ENCODE data around the gene MYH14.

MYH14 gene

DNA sequence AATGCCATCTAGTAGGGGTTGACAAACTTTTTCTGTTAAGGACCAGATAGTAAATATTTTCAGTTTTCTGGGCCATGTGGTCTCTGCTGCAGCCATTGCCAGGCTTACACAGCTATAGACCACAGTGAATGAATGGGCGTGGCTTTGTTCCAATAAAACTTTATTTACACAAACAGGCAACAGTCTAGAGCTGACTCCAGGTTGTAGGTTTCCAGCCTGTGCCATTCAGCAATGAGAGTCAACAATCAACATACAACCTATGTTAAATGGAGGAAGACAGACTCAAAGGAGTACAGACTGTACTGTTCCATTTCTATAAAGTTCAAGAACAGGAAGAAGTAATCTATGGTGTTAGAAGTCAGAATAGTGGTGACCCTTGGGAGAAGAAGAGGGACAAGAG is 25.1 kb upstream of the MYH14 start:
- Histone ChIP-seq H3K36me3 (ENCODE audit: insufficient read depth, low read length) (no peaks in the 10 kb centered on the region), H3K4me1 (ENCODE audit: insufficient read depth, low read length) (no peaks in the 10 kb centered on the region), H3K27me3 (ENCODE audit: insufficient read depth, low read length) (no peaks in the 10 kb centered on the region), H3K9me3 (ENCODE audit: low read length) (no peaks in the 10 kb centered on the region), H3K4me3 (ENCODE audit: low read length) (no peak overlapping the region), H2AFZ (ENCODE audit: low read depth, low read length) (no peak overlapping the region)

DNA sequence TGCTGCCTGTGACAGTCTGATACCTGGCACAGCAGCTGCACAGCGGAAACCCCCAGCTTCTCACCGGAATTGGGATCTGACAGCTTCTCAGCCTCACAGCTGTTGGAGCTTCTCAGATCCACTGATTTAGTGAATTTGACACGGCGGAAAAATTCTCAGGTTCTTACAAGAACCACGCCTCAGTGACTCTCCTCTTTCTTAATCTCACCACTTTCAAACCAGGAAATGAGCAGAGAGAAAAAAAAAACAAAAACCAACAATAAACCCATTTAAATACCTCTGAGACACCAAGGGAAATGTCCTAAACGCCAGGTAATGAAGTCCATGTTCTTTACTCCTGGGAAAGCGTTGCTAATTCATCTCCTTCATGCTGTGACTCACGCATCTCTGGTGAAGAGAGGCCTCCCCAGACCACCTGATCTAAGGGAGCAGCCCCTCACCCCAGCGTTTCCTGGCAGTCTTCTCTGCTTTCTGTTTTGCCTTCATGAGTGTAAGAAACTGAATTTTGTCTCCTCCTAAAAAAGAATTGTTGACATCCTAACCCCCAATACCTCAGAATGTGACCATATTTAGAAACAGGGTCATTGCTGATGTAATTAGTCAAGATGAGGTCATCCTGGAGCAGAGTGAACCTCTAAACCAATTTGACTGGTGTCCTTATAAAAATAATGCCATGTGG is 24.4 kb upstream of the MYH14 start:
- no peaks in the 10 kb centered on the region for H3K4me1 ChIP-seq (ENCODE audit: insufficient read depth, low read length)
- H3K4me3 ChIP-seq (ENCODE audit: low read length): no peak overlapping the region
- no peaks in the 10 kb centered on the region for H3K9me3 ChIP-seq (ENCODE audit: low read length)
- H3K27me3 ChIP-seq (ENCODE audit: insufficient read depth, low read length): no peaks in the 10 kb centered on the region
- H3K36me3 ChIP-seq (ENCODE audit: insufficient read depth, low read length): no peaks in the 10 kb centered on the region
- H2AFZ ChIP-seq (ENCODE audit: low read depth, low read length): no peak overlapping the region

DNA sequence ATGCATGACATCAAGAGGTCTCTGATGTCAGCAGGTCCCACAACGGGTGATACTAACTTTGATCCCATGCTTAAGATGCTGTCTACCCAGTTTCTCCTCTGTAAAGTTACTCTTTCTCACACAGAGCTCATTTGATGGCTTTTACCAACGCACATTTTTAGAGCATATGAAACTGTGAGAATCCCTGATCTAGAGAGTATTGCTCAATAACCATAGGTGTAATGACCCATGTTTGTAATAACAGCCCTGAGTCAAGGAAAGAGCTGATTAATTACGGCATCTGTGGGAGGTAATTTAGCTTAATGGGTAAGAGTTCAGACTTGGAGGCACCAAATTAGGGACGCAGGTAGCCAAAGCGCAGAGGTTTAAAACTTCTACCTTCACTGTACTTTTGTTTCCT is 22.3 kb upstream of the MYH14 start:
- no peak overlapping the region for H3K4me3 ChIP-seq (ENCODE audit: low read length)
- H3K9me3 ChIP-seq (ENCODE audit: low read length): no peaks in the 10 kb centered on the region

DNA sequence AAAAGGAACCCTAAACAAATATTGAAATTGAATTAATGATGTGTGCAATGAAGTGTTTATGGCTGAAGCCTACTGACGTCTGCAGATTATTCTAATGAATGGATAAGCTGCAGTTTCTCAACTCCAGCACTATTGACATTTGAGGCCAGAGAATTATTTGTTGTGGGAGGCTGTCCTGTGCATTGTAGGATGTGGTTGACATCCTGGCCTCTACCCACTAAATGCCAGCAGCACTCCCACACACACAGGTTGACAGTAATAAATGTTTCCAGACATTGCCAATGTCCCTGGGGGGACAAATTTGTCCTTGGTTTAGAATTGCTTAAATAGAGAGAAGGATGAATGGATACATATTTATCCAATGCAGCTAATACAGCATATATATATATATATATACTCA is 19.2 kb upstream of the MYH14 start:
- H3K36me3 ChIP-seq (ENCODE audit: insufficient read depth, low read length): no peaks in the 10 kb centered on the region
- H3K27me3 ChIP-seq (ENCODE audit: insufficient read depth, low read length): no peaks in the 10 kb centered on the region
- no peak overlapping the region for H3K4me3 ChIP-seq (ENCODE audit: low read length)
- no peak overlapping the region for H2AFZ ChIP-seq (ENCODE audit: low read depth, low read length)
- no peaks in the 10 kb centered on the region for H3K9me3 ChIP-seq (ENCODE audit: low read length)
- no peaks in the 10 kb centered on the region for H3K4me1 ChIP-seq (ENCODE audit: insufficient read depth, low read length)

More for the DNA sequence above, 22.3 kb upstream of the MYH14 start:
- no peak overlapping the region for H2AFZ ChIP-seq (ENCODE audit: low read depth, low read length)
- H3K36me3 ChIP-seq (ENCODE audit: insufficient read depth, low read length): no peaks in the 10 kb centered on the region
- no peaks in the 10 kb centered on the region for H3K27me3 ChIP-seq (ENCODE audit: insufficient read depth, low read length)
- H3K4me1 ChIP-seq (ENCODE audit: insufficient read depth, low read length): no peaks in the 10 kb centered on the region

DNA sequence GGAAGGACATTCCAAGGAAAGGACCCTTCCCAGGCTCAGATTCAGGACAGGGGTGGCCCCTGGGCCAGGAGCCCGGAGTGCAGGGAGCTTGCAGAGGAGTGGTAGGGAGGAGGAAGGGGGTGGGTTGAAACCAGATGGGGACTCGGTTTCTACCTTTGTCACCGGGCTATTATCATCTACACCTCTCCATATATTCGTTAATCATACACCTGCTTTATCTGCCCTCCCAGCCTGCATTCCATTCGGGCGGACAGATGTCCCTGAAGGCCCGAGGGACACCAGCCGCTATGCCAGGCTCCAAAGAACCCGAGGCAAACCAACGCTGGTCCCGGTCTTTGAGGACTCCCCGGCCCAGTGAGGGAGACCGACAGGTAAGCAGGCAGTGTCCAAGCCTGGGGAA is 15.5 kb upstream of the MYH14 start:
- Histone ChIP-seq H3K36me3 (ENCODE audit: insufficient read depth, low read length) (no peaks in the 10 kb centered on the region), H2AFZ (ENCODE audit: low read depth, low read length) (no peak overlapping the region), H3K27me3 (ENCODE audit: insufficient read depth, low read length) (no peaks in the 10 kb centered on the region), H3K9me3 (ENCODE audit: low read length) (no peaks in the 10 kb centered on the region), H3K4me1 (ENCODE audit: insufficient read depth, low read length) (no peaks in the 10 kb centered on the region), H3K4me3 (ENCODE audit: low read length) (no peak overlapping the region)

DNA sequence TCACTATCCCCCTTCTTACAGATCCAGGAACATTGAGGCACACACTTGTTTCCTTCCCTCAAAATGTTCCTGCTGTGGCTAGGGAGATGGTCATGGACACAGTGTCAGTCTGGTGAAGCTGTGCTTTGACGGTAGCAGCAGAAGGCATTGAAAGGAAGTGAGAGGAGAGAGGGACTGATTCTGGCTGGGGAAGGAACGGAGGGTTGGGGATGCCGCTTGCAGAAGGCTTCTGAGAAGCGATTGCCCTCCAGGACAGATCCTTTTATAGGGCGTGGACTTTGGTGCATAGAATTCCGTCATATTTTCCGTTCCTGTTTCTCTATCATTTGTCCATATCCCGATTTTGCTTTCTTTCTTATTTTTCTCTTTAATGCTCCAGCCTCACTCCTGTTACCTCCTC is 14.1 kb upstream of the MYH14 start:
- Histone ChIP-seq H3K27me3 (ENCODE audit: insufficient read depth, low read length) (no peaks in the 10 kb centered on the region), H2AFZ (ENCODE audit: low read depth, low read length) (no peak overlapping the region), H3K4me3 (ENCODE audit: low read length) (no peak overlapping the region), H3K4me1 (ENCODE audit: insufficient read depth, low read length) (no peaks in the 10 kb centered on the region), H3K9me3 (ENCODE audit: low read length) (no peaks in the 10 kb centered on the region), H3K36me3 (ENCODE audit: insufficient read depth, low read length) (no peaks in the 10 kb centered on the region)

DNA sequence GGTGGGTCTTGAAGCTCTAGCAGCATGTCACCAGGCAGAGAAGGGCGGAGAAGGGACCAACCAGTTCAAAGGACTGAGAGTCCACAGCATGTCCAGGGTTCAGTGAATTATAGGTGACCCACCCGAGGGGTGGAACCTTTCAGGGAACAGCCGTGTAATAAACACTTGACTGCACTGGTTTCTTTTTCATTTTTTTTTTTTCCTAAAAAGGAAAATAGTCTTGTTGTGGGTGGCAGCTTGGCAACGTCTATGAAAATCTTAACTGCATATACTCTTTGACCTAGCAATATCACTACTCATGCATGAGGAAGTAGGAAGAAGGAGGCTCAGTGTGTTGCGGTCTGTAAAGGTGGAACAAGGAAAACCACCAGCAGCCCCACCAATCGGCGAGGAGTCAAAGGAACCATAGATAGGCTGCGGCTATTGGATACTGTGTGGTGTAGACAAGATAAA is 13.0 kb upstream of the MYH14 start:
- H3K4me1 ChIP-seq (ENCODE audit: insufficient read depth, low read length): no peaks in the 10 kb centered on the region
- no peak overlapping the region for H3K4me3 ChIP-seq (ENCODE audit: low read length)
- H3K9me3 ChIP-seq (ENCODE audit: low read length): no peaks in the 10 kb centered on the region
- no peaks in the 10 kb centered on the region for H3K27me3 ChIP-seq (ENCODE audit: insufficient read depth, low read length)
- H3K36me3 ChIP-seq (ENCODE audit: insufficient read depth, low read length): no peaks in the 10 kb centered on the region
- H2AFZ ChIP-seq (ENCODE audit: low read depth, low read length): no peak overlapping the region

DNA sequence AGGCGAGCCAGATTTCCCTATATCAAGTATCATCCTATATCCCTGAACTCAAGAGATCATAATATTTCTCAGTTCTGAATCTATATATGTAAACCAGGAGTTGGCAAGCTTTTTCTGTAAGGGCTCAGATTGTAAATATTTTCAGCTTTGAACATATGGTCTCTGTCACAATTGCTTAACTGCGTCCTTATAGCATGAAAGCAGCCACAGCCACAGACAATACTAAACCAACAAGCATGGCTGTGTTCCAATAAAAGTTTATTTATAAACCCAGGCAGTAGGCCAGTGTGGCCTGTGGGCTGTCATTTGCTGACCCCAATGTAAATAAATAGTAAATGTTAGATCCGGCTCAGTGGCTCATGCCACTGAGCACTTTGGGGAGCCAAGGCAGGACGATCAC is 12.2 kb upstream of the MYH14 start:
- H3K27me3 ChIP-seq (ENCODE audit: insufficient read depth, low read length): no peaks in the 10 kb centered on the region
- no peak overlapping the region for H3K4me3 ChIP-seq (ENCODE audit: low read length)
- no peaks in the 10 kb centered on the region for H3K36me3 ChIP-seq (ENCODE audit: insufficient read depth, low read length)
- H3K9me3 ChIP-seq (ENCODE audit: low read length): no peaks in the 10 kb centered on the region
- H2AFZ ChIP-seq (ENCODE audit: low read depth, low read length): no peak overlapping the region
- H3K4me1 ChIP-seq (ENCODE audit: insufficient read depth, low read length): no peaks in the 10 kb centered on the region

DNA sequence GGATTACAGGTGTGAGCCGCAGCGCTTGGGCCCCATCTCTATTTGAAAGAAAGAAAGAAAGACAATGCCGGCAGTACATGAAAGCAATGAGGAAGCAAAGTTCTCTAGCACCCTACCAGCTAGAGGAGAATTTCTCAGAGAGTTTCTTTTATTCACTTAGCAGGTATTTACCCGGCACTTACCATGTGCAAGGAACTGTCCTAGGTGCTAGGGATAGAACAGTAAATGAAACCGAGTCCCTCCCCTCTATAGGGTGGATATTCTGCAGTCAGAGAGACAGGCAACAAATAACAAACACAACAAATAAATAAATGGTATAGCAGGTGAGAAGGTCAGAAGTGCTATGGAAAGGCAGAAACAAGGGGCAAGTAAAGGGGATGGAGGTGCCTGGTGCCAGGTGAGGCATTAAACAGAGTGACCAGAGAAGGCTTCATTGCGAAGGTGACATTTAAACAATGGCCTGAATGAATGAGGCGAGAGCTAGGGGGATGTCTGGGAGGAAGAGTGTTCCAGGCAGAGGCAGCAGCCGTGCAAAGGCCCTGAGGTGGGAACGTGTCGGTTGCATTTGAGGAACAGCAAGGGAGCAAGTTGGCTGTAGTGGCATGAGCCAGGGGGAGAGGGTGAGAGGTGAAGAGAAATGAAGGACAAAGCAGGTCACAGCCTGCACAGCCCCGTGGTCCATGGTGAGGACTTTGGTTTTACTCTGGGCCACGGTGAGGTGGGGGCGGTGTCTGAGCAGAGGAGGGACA is 10.8 kb upstream of the MYH14 start:
- H3K9me3 ChIP-seq (ENCODE audit: low read length): no peaks in the 10 kb centered on the region
- H3K4me3 ChIP-seq (ENCODE audit: low read length): no peak overlapping the region
- no peaks in the 10 kb centered on the region for H3K4me1 ChIP-seq (ENCODE audit: insufficient read depth, low read length)
- H2AFZ ChIP-seq (ENCODE audit: low read depth, low read length): no peak overlapping the region
- H3K36me3 ChIP-seq (ENCODE audit: insufficient read depth, low read length): no peaks in the 10 kb centered on the region
- no peaks in the 10 kb centered on the region for H3K27me3 ChIP-seq (ENCODE audit: insufficient read depth, low read length)

DNA sequence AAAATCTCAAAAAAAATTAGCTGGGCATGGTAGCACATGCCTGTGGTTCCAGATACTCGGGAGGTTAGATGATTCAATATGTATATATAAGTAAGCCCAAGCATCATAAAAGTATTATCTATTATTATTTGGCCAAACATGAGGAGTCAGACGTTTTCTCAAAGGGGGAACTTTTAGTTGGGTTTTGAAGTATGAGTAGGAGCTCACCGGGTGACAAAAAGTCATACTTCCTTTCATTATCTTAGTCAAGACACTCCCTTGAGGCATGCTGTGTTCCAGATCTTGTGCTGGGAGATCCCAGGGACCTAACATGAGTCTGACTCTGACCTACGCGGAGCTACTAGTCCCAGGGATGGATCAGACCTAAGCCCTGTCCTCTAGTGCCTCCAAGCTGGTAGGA is 8.2 kb upstream of the MYH14 start:
- H3K36me3 ChIP-seq (ENCODE audit: insufficient read depth, low read length): no peaks in the 10 kb centered on the region
- H3K4me3 ChIP-seq (ENCODE audit: low read length): no peak overlapping the region
- no peaks in the 10 kb centered on the region for H3K27me3 ChIP-seq (ENCODE audit: insufficient read depth, low read length)
- no peaks in the 10 kb centered on the region for H3K4me1 ChIP-seq (ENCODE audit: insufficient read depth, low read length)
- no peaks in the 10 kb centered on the region for H3K9me3 ChIP-seq (ENCODE audit: low read length)
- no peak overlapping the region for H2AFZ ChIP-seq (ENCODE audit: low read depth, low read length)

DNA sequence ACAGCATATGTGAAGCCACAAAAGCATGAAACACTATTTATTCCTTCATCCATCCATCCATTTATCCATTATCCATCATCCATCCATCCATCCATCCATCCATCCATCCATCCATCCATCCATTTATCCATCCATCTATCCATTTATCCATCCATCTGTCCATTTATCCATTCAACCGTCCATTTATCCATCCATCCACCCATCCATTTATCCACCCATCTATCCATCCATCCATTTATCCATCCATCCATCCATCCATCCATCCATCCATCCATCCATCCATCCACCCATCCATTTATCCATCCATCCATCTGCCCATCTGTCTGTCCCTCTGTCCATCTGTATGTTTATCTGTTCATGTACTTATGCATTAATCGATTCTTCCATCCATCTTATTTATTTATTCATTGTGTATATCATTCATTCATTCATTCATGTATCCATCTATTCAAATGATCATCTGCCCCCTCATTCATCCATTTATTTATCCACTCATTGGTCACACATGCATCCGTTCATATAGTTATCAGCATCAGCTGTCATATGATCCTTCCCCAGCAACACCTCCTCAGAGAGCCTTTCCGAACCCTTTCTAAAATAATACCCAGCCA is 7.0 kb upstream of the MYH14 start:
- no peaks in the 10 kb centered on the region for H3K9me3 ChIP-seq (ENCODE audit: low read length)
- H3K36me3 ChIP-seq (ENCODE audit: insufficient read depth, low read length): no peaks in the 10 kb centered on the region
- H3K4me1 ChIP-seq (ENCODE audit: insufficient read depth, low read length): no peaks in the 10 kb centered on the region
- H3K4me3 ChIP-seq (ENCODE audit: low read length): no peak overlapping the region
- H3K27me3 ChIP-seq (ENCODE audit: insufficient read depth, low read length): no peaks in the 10 kb centered on the region
- H2AFZ ChIP-seq (ENCODE audit: low read depth, low read length): no peak overlapping the region

DNA sequence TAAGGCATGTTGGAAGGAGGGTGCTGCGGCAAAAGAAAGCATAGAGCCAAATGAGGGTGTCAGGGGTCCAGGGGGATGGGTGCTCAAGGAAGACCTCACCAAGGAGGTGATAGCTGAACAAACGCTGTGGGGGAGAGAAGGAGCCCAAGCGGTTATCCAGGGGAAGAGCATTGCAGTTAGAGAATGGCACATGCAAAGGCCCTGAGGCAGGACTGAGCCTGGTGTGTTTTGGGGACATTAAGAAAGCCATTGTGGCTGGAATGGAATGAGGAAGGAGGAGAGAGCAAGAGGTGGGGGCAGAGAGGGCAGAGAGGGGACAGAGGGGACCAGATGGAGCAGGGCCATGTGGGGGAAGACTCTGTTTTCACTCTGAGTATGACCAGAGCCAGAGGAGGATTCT is 6.1 kb upstream of the MYH14 start:
- no peak overlapping the region for H2AFZ ChIP-seq (ENCODE audit: low read depth, low read length)
- no peaks in the 10 kb centered on the region for H3K9me3 ChIP-seq (ENCODE audit: low read length)
- H3K4me1 ChIP-seq (ENCODE audit: insufficient read depth, low read length): no peaks in the 10 kb centered on the region
- H3K4me3 ChIP-seq (ENCODE audit: low read length): no peak overlapping the region
- no peaks in the 10 kb centered on the region for H3K27me3 ChIP-seq (ENCODE audit: insufficient read depth, low read length)
- no peaks in the 10 kb centered on the region for H3K36me3 ChIP-seq (ENCODE audit: insufficient read depth, low read length)

DNA sequence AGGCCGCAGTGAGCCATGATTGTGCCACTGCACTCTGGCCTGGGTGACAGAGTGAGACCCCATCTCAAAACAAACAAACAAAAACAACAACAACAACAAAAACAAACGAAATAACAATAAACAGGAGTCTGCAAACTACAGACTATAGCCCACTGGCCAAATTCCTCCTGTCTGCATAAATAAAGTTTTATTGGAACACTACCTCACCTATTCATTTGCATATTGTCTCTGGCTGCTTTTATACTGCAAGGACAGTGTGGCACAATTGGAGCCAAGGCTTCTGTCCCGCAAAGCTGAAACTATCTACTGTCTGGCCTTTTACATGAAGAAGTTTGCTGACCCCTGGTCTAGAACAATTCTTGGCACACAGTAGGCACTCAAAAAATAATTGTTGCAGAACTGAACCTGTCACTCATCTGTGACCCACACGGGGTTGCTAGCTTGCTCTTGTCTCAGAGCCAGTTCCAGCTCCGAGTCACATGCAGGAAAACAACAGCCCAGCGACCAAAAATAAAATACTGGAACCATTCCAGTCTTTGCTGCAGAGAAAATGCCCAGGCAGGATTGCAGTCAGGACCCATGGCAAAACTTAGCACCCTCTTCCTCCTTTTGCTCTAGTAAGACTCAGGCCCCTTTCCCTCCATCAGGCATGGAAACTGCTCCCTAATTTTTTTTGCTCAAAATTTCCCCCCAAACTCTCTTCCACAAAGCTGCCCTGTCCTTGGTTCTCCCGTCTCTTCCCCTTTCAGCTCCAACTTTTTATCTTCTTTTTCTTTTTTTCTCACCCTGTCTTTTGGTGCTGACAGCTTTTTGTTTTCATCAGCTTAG is 4.8 kb upstream of the MYH14 start:
- no peak overlapping the region for H3K4me3 ChIP-seq (ENCODE audit: low read length)
- H3K36me3 ChIP-seq (ENCODE audit: insufficient read depth, low read length): no peaks in the 10 kb centered on the region
- no peaks in the 10 kb centered on the region for H3K4me1 ChIP-seq (ENCODE audit: insufficient read depth, low read length)
- H2AFZ ChIP-seq (ENCODE audit: low read depth, low read length): no peak overlapping the region
- no peaks in the 10 kb centered on the region for H3K9me3 ChIP-seq (ENCODE audit: low read length)
- no peaks in the 10 kb centered on the region for H3K27me3 ChIP-seq (ENCODE audit: insufficient read depth, low read length)
